ENCODE measurements around the gene NKD1. TPM values are rescaled to one million over a fixed set of nuclear protein-coding genes. Genes with fewer than 3 reads are reported as not detected.

NKD1 gene
- total RNA-seq, 2 experiments from 2014 or later: 0.81 to 1.3 TPM

DNA sequence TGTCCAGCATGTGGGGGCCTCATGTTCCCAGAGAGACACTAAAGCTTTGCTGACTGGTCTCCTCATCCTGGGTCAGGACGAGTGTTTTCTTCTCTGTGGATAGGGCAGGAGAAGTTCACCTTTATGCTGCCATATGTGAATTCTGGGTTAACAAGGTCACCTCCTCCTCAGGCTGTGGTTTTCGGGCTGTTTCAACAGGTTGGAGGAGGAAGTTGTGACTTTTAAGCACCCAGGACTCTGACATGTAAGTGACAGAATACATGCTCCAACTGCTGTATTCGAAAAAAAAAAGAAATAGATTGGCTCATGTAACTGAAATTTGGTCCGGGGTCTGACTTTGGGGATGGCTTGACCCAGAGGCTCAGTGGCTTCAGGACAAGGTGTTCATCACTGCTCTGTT, 78.7 kb downstream of the NKD1 start:
- ChIA-PET CTCF (interaction anchor here (1.2 to 2.2 kb wide), 4 partner anchors 9 to 27 kb away, joined by 3 to 7 read pairs (median 4); no protein-coding TSS in a partner anchor), POLR2A (interaction anchor here (0.6 kb wide), 1 partner anchor 40 kb away, joined by 3 read pairs; no protein-coding TSS in a partner anchor)
- H3K4me1 Mint-ChIP-seq: peaks cover 24% of the 10 kb centered on the region
- peak overlapping the region; percentile 73 for H3K27ac Mint-ChIP-seq
- no peaks in the 10 kb centered on the region for H3K9me3 Mint-ChIP-seq
- H3K36me3 Mint-ChIP-seq (ENCODE audit: low read depth): no peaks in the 10 kb centered on the region
- H3K27me3 Mint-ChIP-seq: no peaks in the 10 kb centered on the region
- H3K4me3 Mint-ChIP-seq: no peak overlapping the region
- DNase-seq: peak; percentile 37

DNA sequence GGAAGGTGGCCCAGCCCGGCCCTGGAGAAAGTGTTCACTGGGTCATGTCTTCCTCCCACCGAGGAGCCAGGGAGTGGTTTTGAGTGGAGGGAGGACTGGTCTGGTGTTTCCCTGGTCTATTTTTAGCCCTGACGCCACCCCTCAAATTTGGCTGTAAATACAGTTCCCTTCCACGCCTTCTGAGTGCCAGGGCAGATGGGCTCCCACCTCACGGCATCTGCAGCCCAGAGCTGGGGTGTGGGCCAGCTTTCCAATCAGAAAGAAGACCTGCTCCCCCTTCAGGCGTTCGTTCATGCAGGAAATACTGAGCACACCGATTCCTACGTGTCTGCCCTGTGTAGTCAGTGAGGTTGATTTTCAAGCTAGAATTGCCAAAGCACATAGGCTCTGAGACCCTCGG, 79.2 kb downstream of the NKD1 start:
- no peaks in the 10 kb centered on the region for H3K36me3 Mint-ChIP-seq (ENCODE audit: low read depth)
- no peaks in the 10 kb centered on the region for H3K9me3 Mint-ChIP-seq
- DNase-seq: peak; percentile 49
- peaks cover 24% of the 10 kb centered on the region for H3K4me1 Mint-ChIP-seq
- H3K27me3 Mint-ChIP-seq: no peaks in the 10 kb centered on the region
- CTCF ChIA-PET: interaction anchor here (0.9 to 2.2 kb wide), 4 partner anchors 8 to 38 kb away, joined by 3 to 7 read pairs (median 3); no protein-coding TSS in a partner anchor
- H3K4me3 Mint-ChIP-seq: peak overlapping the region; percentile 28
- POLR2A ChIA-PET: interaction anchor here (0.6 kb wide), 1 partner anchor 39 kb away, joined by 3 read pairs; no protein-coding TSS in a partner anchor
- peak overlapping the region; percentile 73 for H3K27ac Mint-ChIP-seq

DNA sequence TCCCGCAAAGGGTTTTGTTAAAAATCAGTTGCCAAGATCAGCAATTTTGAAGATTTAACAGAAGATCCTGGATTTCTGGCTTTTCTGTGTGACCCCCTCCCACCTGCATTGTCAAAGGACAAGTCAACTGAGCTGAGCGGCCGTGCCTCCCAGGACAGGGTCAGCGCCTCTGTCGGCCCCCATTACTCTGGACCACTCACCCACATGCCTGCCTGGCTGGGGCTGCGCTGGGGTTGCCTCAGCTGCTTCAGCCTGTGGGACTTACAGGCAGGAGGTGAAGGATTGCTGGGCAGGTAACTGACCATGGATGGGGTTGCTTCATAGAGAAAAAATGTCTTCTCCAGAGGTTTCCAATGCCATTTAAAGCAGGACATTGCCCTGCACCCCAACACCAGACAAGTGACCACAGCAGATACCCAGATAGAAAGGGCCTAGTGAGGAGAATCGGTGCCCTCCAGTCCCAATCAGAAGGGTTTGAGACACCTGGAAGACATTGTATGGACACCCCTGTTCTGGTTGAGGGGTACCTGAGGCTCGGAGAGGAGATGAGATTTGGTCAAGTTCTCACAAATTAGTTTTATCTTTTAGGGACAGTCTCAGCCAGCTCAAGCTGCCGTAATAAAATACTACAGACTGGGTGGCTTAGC, 80.1 kb downstream of the NKD1 start:
- Mint-ChIP-seq H3K27ac (no peak overlapping the region), H3K9me3 (no peaks in the 10 kb centered on the region), H3K36me3 (ENCODE audit: low read depth) (no peaks in the 10 kb centered on the region), H3K4me1 (peaks cover 24% of the 10 kb centered on the region), H3K4me3 (no peak overlapping the region), H3K27me3 (no peaks in the 10 kb centered on the region)
- ChIA-PET POLR2A (no interaction called here), CTCF (interaction anchor here (0.8 to 1.2 kb wide), 4 partner anchors 14 to 268 kb away, joined by 3 read pairs; no protein-coding TSS in a partner anchor)
- DNase-seq: no peak

DNA sequence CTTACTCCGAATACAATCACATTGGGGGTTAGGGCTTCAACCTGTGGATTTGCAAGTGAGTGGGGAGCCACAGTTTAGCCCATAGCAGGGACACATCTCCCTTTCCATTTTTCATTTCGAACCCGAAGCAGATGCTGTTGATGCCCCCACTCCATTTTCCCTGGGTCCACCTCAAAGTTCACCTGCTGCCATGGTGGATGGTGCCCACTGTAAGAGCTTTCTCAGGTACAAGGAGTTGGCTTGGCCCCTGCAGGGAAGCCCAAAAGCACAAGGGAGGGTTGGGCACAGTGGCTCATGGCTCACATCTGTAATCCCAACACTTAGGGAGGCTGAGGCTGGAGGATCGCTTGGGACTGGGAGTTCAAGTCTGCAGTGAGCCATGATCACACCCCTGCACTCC, 81.1 kb downstream of the NKD1 start:
- Mint-ChIP-seq H3K4me1 (peaks cover 18% of the 10 kb centered on the region), H3K9me3 (no peaks in the 10 kb centered on the region), H3K27me3 (no peaks in the 10 kb centered on the region), H3K27ac (no peak overlapping the region), H3K4me3 (no peak overlapping the region), H3K36me3 (ENCODE audit: low read depth) (no peaks in the 10 kb centered on the region)
- POLR2A ChIA-PET: no interaction called here
- no peak for DNase-seq
- CTCF ChIA-PET: interaction anchor here (0.6 to 1.0 kb wide), 3 partner anchors 24 to 36 kb away, joined by 3 read pairs; no protein-coding TSS in a partner anchor

DNA sequence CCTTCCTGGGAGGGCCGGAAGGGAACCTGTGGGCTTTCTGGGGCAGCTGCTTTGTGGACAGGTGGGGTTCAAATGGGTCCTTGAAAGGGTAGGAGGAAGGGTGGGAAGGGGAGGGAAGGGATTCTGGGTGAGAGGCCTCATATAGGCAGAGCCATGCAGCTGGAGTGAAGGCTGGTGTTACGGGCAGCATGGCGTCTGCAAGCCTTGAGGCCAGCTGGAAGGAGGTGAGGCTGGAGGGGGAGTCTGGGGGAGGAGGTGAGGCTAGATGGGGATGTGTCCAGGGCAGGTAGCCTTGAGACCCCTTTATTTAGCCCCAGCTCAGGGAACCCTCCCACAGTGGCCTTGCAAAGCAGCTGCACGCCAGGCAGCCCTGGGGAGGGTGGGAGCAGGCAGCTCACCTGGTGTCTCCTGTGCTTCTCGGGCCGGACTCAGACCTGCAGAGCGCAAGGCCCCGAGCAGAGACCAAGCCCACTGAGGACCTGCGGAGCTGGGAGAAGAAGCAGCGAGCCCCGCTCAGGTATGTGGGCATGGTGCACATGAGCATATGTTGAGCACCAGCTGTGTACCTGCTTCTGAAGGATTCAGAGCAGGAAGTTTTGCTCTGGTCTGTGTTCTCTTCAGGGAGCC, 82.3 kb downstream of the NKD1 start:
- no peak for DNase-seq
- ChIA-PET POLR2A (no interaction called here), CTCF (interaction anchor here (1.4 kb wide), 1 partner anchor 21 kb away, joined by 4 read pairs; no protein-coding TSS in a partner anchor)
- Mint-ChIP-seq H3K9me3 (no peaks in the 10 kb centered on the region), H3K4me1 (peaks cover 17% of the 10 kb centered on the region), H3K36me3 (ENCODE audit: low read depth) (no peaks in the 10 kb centered on the region), H3K27ac (no peak overlapping the region), H3K4me3 (no peak overlapping the region), H3K27me3 (no peaks in the 10 kb centered on the region)

DNA sequence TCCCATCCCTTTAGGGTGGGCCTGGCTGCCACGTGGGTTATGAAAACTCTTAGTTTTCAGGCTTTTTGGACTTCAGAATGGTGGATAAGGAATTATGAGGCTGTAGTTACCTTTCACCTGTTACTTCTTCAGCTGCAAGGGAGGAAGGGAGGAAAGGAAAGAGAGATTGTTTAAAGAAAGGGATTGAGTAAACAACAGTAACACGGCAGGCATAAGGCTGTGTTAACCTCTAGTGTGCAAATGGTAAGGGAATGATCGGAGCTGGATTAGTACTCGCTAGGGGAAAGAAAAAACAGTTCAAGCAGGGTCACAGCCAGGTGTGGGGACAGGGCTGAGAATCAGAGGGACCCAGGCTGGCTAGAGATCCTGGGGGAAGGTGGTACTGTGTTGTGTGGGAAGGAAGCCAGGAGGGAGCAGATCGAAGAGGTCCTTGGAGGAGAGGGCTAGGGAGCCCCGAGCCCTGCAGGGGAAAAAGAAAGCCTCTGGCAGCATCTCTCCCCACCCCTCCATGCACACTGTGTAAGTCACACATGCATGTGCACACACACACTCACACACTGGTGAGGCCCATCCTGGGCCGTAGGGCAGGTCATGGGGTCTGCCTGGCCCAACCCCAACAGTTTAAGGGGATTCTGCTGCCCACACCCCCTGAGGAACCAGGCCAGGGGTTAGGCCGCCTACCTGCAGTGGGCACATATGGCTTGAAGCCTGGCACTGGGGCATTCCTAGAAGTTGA, 83.2 kb downstream of the NKD1 start:
- Mint-ChIP-seq H3K4me1 (peaks cover 16% of the 10 kb centered on the region), H3K9me3 (no peaks in the 10 kb centered on the region), H3K27ac (no peak overlapping the region), H3K4me3 (no peak overlapping the region), H3K36me3 (ENCODE audit: low read depth) (no peaks in the 10 kb centered on the region), H3K27me3 (no peaks in the 10 kb centered on the region)
- CTCF ChIA-PET: interaction anchor here (1.4 kb wide), 1 partner anchor 22 kb away, joined by 4 read pairs; no protein-coding TSS in a partner anchor
- POLR2A ChIA-PET: no interaction called here
- DNase-seq: no peak

DNA sequence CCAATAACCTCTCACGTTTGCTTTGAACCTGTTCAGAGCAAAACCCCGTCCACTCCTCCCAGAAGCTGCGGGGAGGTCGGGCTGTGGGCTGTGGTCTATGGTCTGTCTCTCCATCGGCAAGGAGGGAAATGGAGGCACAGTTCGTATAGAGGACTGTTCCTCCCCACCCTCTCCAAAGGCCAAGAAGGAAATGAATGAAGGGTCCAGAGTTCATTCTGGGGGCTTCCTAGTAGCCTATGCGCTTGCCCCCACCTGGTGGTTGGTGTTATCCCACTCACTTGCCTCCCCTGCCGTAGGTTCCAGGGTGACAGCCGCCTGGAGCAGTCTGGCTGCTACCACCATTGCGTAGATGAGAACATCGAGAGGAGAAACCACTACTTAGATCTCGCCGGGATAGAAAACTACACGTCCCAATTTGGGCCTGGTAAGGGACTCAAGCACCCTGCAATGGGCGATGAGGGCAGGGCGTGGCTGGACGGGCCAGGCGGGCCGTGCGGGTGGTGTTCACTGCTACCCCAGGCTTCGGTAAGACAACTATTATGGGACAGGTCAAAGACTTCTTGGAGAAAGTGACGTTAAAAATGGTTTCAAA, 83.9 kb downstream of the NKD1 start:
- no peak overlapping the region for H3K27ac Mint-ChIP-seq
- H3K9me3 Mint-ChIP-seq: no peaks in the 10 kb centered on the region
- CTCF ChIA-PET: no interaction called here
- POLR2A ChIA-PET: no interaction called here
- H3K36me3 Mint-ChIP-seq (ENCODE audit: low read depth): no peaks in the 10 kb centered on the region
- peaks cover 10% of the 10 kb centered on the region for H3K4me1 Mint-ChIP-seq
- no peaks in the 10 kb centered on the region for H3K27me3 Mint-ChIP-seq
- H3K4me3 Mint-ChIP-seq: no peak overlapping the region
- no peak for DNase-seq

DNA sequence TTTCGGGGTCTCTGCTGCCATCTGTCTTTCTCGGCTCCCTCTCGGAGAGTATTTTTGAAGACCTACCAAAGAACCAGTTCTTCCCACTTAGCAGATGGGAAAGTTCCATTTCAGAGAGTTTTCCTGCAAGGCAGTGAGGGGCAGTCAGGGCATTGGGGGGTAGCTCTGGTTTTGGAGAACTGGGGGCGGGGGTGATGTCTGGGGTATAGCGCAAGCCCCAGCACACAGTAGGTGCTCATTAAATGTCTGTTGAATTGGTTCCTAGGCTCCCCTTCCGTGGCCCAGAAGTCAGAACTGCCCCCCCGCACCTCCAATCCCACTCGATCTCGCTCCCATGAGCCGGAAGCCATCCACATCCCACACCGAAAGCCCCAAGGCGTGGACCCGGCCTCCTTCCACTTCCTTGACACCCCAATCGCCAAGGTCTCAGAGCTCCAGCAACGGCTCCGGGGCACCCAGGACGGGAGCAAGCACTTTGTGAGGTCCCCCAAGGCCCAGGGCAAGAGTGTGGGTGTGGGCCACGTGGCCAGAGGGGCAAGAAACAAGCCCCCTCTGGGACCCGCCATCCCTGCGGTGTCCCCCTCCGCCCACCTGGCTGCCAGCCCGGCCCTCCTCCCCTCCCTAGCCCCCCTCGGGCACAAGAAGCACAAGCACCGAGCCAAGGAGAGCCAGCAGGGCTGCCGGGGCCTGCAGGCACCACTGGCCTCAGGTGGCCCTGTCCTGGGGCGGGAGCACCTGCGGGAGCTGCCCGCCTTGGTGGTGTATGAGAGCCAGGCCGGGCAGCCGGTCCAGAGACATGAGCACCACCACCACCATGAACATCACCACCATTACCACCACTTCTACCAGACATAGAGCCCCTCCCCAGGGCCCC, 85.0 kb downstream of the NKD1 start:
- H3K27me3 Mint-ChIP-seq: no peaks in the 10 kb centered on the region
- POLR2A ChIA-PET: no interaction called here
- no peak overlapping the region for H3K27ac Mint-ChIP-seq

DNA sequence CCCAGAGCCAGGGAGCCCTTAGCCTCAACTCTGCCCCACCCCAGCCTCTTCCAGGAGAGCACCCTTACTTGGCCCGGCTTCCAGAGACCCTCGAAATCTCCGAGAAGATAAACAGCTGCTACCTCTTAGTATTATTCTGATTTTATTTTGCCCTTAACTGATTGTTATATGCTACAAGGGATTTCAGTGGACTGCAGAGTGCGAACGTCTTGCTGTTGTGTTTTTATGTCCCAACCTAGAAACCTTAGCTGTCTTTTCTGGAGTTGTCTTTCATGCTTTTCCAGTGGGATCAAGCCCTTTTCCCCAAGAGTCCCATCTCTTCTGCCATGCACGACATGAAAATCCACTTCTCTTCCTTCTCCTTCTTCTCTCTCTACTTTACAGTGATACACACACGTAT, 85.9 kb downstream of the NKD1 start:
- Mint-ChIP-seq H3K9me3 (no peaks in the 10 kb centered on the region), H3K36me3 (ENCODE audit: low read depth) (no peaks in the 10 kb centered on the region), H3K4me3 (no peak overlapping the region), H3K27ac (no peak overlapping the region), H3K4me1 (peaks cover 2% of the 10 kb centered on the region), H3K27me3 (no peaks in the 10 kb centered on the region)
- CTCF ChIA-PET: no interaction called here
- POLR2A ChIA-PET: no interaction called here
- DNase-seq: no peak

More for the DNA sequence above, 85.0 kb downstream of the NKD1 start:
- no peak overlapping the region for H3K4me3 Mint-ChIP-seq
- CTCF ChIA-PET: no interaction called here
- peaks cover 2% of the 10 kb centered on the region for H3K4me1 Mint-ChIP-seq
- DNase-seq: no peak
- no peaks in the 10 kb centered on the region for H3K9me3 Mint-ChIP-seq
- no peaks in the 10 kb centered on the region for H3K36me3 Mint-ChIP-seq (ENCODE audit: low read depth)

DNA sequence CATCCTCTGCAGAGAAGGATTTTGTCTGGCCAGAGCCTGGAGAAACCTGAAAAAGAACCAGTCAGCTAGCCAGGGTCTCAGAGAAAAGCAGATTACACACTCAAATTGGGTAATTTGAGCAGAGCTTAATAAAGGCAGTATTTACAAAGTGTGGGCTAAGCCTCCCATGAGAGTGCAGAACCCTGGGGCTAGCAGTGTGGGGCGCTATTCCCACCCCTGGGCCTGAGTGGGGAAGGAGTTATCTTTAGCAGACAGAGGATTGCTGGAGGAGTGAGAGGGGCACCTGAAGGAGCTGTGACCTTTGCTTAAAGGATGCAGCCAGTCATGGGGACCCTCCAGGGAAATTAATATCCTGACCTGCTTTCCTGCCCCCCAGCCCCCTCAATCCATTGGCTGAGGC, 86.8 kb downstream of the NKD1 start:
- peaks cover 5% of the 10 kb centered on the region for H3K4me1 Mint-ChIP-seq
- H3K27ac Mint-ChIP-seq: no peak overlapping the region
- H3K4me3 Mint-ChIP-seq: no peak overlapping the region
- no peak for DNase-seq
- H3K36me3 Mint-ChIP-seq (ENCODE audit: low read depth): no peaks in the 10 kb centered on the region
- POLR2A ChIA-PET: no interaction called here
- no peaks in the 10 kb centered on the region for H3K9me3 Mint-ChIP-seq
- CTCF ChIA-PET: interaction anchor here (0.8 to 2.7 kb wide), 7 partner anchors 8 to 57 kb away, joined by 3 to 10 read pairs (median 5); no protein-coding TSS in a partner anchor
- H3K27me3 Mint-ChIP-seq: no peaks in the 10 kb centered on the region

DNA sequence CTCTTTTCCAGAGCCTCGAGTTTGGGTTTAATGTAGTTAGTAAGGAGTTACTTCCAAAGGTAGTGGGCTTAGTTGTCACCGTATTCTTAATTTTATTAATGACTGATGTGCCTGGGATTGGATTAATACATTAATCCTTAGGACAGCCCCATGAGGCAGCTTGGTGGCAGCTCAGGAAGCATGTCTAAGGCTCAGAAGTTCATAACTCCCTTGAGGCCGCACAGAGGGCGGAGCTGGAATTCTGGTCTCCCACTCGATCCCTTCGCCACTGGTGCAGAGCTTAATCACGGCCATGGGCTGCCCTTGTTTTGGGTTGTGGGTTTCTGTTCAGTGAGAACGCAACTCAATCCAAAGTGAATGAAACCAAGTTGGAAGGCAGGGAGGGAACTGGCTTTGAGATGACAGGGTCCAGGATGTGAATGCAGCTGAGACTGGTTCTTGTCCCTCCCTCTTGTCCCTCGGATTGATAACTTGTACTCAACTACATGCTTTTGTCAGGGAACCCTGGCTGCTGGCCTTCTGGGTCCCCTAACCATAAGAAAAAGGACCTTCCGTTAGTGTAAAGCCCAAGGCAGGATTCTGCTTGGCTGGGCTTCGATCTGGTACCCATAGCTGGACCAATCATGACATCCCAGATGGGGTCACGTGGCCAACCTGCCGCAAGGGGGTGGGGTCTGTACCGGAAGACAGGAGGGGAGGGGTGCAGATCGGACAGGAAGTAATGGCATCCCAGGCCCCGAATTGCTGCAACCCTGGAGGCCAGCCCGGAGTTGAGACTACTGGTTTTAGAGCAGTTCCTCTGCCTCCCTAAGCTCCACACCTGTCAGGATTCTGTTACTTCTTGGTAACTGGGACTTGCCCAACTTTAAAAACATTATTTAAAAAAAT, 87.6 kb downstream of the NKD1 start:
- Mint-ChIP-seq H3K4me1 (peaks cover 5% of the 10 kb centered on the region), H3K4me3 (no peak overlapping the region), H3K27ac (no peak overlapping the region), H3K9me3 (no peaks in the 10 kb centered on the region), H3K36me3 (ENCODE audit: low read depth) (no peaks in the 10 kb centered on the region), H3K27me3 (no peaks in the 10 kb centered on the region)
- ChIA-PET CTCF (interaction anchor here (0.6 to 2.7 kb wide), 9 partner anchors 9 to 171 kb away, joined by 3 to 10 read pairs (median 4); no protein-coding TSS in a partner anchor), POLR2A (no interaction called here)
- peak; percentile 26 for DNase-seq

All from activated CD4-positive, alpha-beta T cell treated with anti-CD3 and anti-CD28 coated beads, Interleukin-2, amount 10 ng/mL, durations not matched to agents 7 days and 5 days (primary cell).